DOHH2 (cell line): ENCODE results near the gene COG3.

Source experiments
- H3F3A ChIP-seq: fragments of 200-600 bp; sonication (generic), shearing (Covaris generic); 2 replicates; pipeline ENCODE4 v1.6.0; 2016; ENCODE audit warnings: antibody characterized with exemption, mild to moderate bottlenecking; ENCODE audit not compliant: control insufficient read depth, insufficient read depth
- H3K27ac ChIP-seq: fragments of 200-600 bp; sonication (generic); 2 replicates; pipeline ENCODE4 v1.5.1; 2014; ENCODE audit warnings: low read depth, mild to moderate bottlenecking, low read length, moderate library complexity
- H3K27me3 ChIP-seq: fragments of 200-600 bp; sonication (generic); 2 replicates; pipeline ENCODE4 v1.6.1; 2014; ENCODE audit warnings: mild to moderate bottlenecking, low read length, mixed read lengths; ENCODE audit not compliant: control insufficient read depth
- H3K36me3 ChIP-seq: fragments of 200-600 bp; sonication (generic); 2 replicates; pipeline ENCODE4 v1.6.1; 2014; ENCODE audit warnings: mild to moderate bottlenecking, low read length, moderate library complexity, mixed read lengths; ENCODE audit not compliant: control insufficient read depth
- H3K4me1 ChIP-seq: fragments of 200-600 bp; sonication (generic); 2 replicates; pipeline ENCODE4 v1.6.1; 2014; ENCODE audit warnings: mild to moderate bottlenecking, low read length, mixed read lengths; ENCODE audit not compliant: control insufficient read depth
- H3K4me2 ChIP-seq: fragments of 200-600 bp; sonication (generic); 2 replicates; pipeline ENCODE4 v1.6.0; 2014; ENCODE audit warnings: mild to moderate bottlenecking, low read length, moderate library complexity
- H3K4me3 ChIP-seq: fragments of 200-600 bp; sonication (generic); 2 replicates; pipeline ENCODE4 v1.5.1; 2014; ENCODE audit warnings: mild to moderate bottlenecking, low read length, mixed read lengths
- H3K79me2 ChIP-seq: fragments of 200-600 bp; sonication (generic); 2 replicates; pipeline ENCODE4 v1.6.1; 2014; ENCODE audit warnings: mild to moderate bottlenecking, low read length, mixed read lengths; ENCODE audit not compliant: control insufficient read depth
- H3K9me2 ChIP-seq: fragments of 200-600 bp; sonication (generic); replicated peaks from 2 replicates; pipeline ENCODE4 v1.6.1; 2014; ENCODE audit warnings: mild to moderate bottlenecking, low read length, mixed read lengths; ENCODE audit not compliant: control insufficient read depth
- H3K9me3 ChIP-seq: fragments of 200-600 bp; sonication (generic); 2 replicates; pipeline ENCODE4 v1.6.1; 2014; ENCODE audit warnings: antibody characterized with exemption, low read length, mixed read lengths; ENCODE audit not compliant: control insufficient read depth, insufficient read depth
- H4K20me1 ChIP-seq: fragments of 200-600 bp; sonication (generic); 2 replicates; pipeline ENCODE4 v1.6.0; 2014; ENCODE audit warnings: low read depth, mild to moderate bottlenecking, antibody characterized with exemption, low read length, moderate library complexity; ENCODE audit not compliant: control insufficient read depth, insufficient read depth
- CTCF ChIP-seq: fragments of 200-600 bp; sonication (generic); IDR thresholded peaks from one replicate; pipeline ENCODE4 v1.5.1; 2014; ENCODE audit warnings: antibody characterized with exemption, mild to moderate bottlenecking, low read depth, low read length; ENCODE audit not compliant: poor library complexity, severe bottlenecking
- EZH2phosphoT487 ChIP-seq: fragments of 200-600 bp; sonication (generic); IDR thresholded peaks from 2 replicates; pipeline ENCODE4 v1.6.1; 2017; ENCODE audit warnings: borderline replicate concordance, mild to moderate bottlenecking, antibody characterized with exemption, low read length, moderate library complexity, mixed read lengths

The COG3 gene

DNA sequence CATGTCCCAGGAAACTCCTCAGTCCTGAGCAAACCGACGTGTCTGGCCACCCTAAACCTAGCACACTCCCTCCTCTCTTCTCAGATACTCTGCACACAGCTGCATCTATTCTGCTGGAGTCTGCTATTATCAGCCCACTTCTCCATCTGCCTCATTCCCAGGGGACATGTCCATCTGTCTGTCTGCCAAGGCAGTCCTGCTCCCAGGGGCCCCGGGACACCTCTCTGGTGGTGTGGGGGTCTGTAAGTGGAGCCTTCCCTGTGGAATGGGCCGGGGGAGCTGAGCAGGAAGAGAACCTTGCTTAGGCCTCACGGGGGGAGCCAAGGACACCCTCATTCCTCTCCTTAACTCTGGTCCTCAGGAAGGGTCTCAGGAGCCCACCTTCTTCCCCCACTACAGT is 78.1 kb downstream of the COG3 start:
- no peaks in the 10 kb centered on the region for H3F3A ChIP-seq
- TF ChIP-seq EZH2phosphoT487 (no peak), CTCF (no peak)
- no peak overlapping the region for H3K4me2 ChIP-seq
- no peaks in the 10 kb centered on the region for H3K36me3 ChIP-seq
- no peaks in the 10 kb centered on the region for H3K9me2 ChIP-seq
- H4K20me1 ChIP-seq = no peaks in the 10 kb centered on the region
- H3K27me3 ChIP-seq = peaks cover 8% of the 10 kb centered on the region
- H3K4me1 ChIP-seq = no peaks in the 10 kb centered on the region
- no peaks in the 10 kb centered on the region for H3K79me2 ChIP-seq
- H3K27ac ChIP-seq = no peak overlapping the region
- no peaks in the 10 kb centered on the region for H3K9me3 ChIP-seq
- H3K4me3 ChIP-seq = no peak overlapping the region

- Histone ChIP-seq H3K27ac (no peak overlapping the region), H3K36me3 (no peaks in the 10 kb centered on the region), H3F3A (no peaks in the 10 kb centered on the region), H3K9me2 (no peaks in the 10 kb centered on the region), H3K27me3 (peaks cover 15% of the 10 kb centered on the region), H3K4me1 (no peaks in the 10 kb centered on the region), H4K20me1 (no peaks in the 10 kb centered on the region), H3K4me3 (no peak overlapping the region), H3K79me2 (no peaks in the 10 kb centered on the region), H3K9me3 (no peaks in the 10 kb centered on the region), H3K4me2 (no peak overlapping the region)
- TF ChIP-seq CTCF (no peak), EZH2phosphoT487 (no peak)
These were observed 79.8 kb downstream of the COG3 start for GRCh38 chr13:45544520-45544919.

GRCh38 chr13:45545686-45546409 is 81.1 kb downstream of the COG3 start:
- no peaks in the 10 kb centered on the region for H3K79me2 ChIP-seq
- TF ChIP-seq CTCF (no peak), EZH2phosphoT487 (no peak)
- no peaks in the 10 kb centered on the region for H4K20me1 ChIP-seq
- no peak overlapping the region for H3K27ac ChIP-seq
- H3K4me2 ChIP-seq = no peak overlapping the region
- peaks cover 15% of the 10 kb centered on the region for H3K27me3 ChIP-seq
- no peaks in the 10 kb centered on the region for H3K36me3 ChIP-seq
- no peaks in the 10 kb centered on the region for H3K9me3 ChIP-seq
- H3F3A ChIP-seq = no peaks in the 10 kb centered on the region
- H3K4me3 ChIP-seq = no peak overlapping the region
- no peaks in the 10 kb centered on the region for H3K9me2 ChIP-seq
- H3K4me1 ChIP-seq = no peaks in the 10 kb centered on the region
